A673 (cell line): ENCODE data around the gene TM4SF4. TPM values are rescaled to one million over a fixed set of nuclear protein-coding genes. Genes with fewer than 3 reads are reported as not detected.

Experiments used
- BruUV-seq: library from RNA; stranded (reverse); fragments of 400-500 nt; replicated peaks from 2 replicates; lab custom pipeline; 2021; lab: Mats Ljungman, UMichigan
- CTCF ChIA-PET: fragments of 300-600 bp; sonication (Branson Sonifier 250); formaldehyde crosslinking; loops from one replicate; lab custom pipeline; 2022; ENCODE audit warnings: antibody characterized with exemption; lab: Charles Lee
- POLR2A ChIA-PET: fragments of 300-600 bp; sonication (Branson Sonifier 250); formaldehyde crosslinking; loops from one replicate; lab custom pipeline; 2022; ENCODE audit warnings: antibody characterized with exemption; ENCODE audit not compliant: low non-redundant PET; lab: Charles Lee
- DNase-seq: peaks from one replicate; pipeline ENCODE4 v3.0.0-alpha.2; 2015; ENCODE audit warnings: low spot score
- H3K27ac ChIP-seq: fragments of 200-600 bp; sonication (generic); 2 replicates; pipeline ENCODE4 v1.5.1; 2016; ENCODE audit warnings: mixed run types, low read depth, mild to moderate bottlenecking, mixed read lengths, antibody characterized with exemption, low read length; ENCODE audit not compliant: poor library complexity, severe bottlenecking
- H3K27me3 ChIP-seq: fragments of 200-600 bp; sonication (generic); replicated peaks from 2 replicates; pipeline ENCODE4 v1.6.1; 2017; ENCODE audit warnings: mixed run types, low read depth, mild to moderate bottlenecking, mixed read lengths, antibody characterized with exemption, low read length; ENCODE audit not compliant: insufficient read depth, poor library complexity
- H3K36me3 ChIP-seq: fragments of 200-600 bp; sonication (generic); 2 replicates; pipeline ENCODE4 v1.6.1; 2016; ENCODE audit warnings: mixed run types, mild to moderate bottlenecking, mixed read lengths, antibody characterized with exemption, low read length; ENCODE audit not compliant: insufficient read depth, poor library complexity, severe bottlenecking
- H3K4me1 ChIP-seq: fragments of 200-600 bp; sonication (generic); 2 replicates; pipeline ENCODE4 v1.6.1; 2017; ENCODE audit warnings: mixed run types, mild to moderate bottlenecking, mixed read lengths, antibody characterized with exemption, low read length; ENCODE audit not compliant: insufficient read depth, poor library complexity, severe bottlenecking
- H3K4me3 ChIP-seq: fragments of 200-600 bp; sonication (generic); 2 replicates; pipeline ENCODE4 v1.5.1; 2016; ENCODE audit warnings: low read depth, mixed run types, mild to moderate bottlenecking, mixed read lengths, low read length; ENCODE audit not compliant: poor library complexity, severe bottlenecking
- H3K9me3 ChIP-seq: fragments of 200-600 bp; sonication (generic); 2 replicates; pipeline ENCODE4 v1.6.1; 2016; ENCODE audit warnings: mixed run types, low read depth, mild to moderate bottlenecking, mixed read lengths, antibody characterized with exemption, low read length; ENCODE audit not compliant: poor library complexity, severe bottlenecking
- CTCF ChIP-seq: fragments of 300-800, 200-600 bp; sonication (generic); conservative IDR thresholded peaks from 2 replicates; pipeline ENCODE4 v1.5.1; 2017; ENCODE audit warnings: low read depth, mild to moderate bottlenecking, antibody characterized with exemption, low read length, moderate library complexity, mixed read lengths
- EZH2 ChIP-seq: fragments of 200-600 bp; sonication (generic); IDR thresholded peaks from 2 replicates; pipeline ENCODE4 v1.6.1; 2017; ENCODE audit warnings: borderline replicate concordance, low read depth, mild to moderate bottlenecking, mixed read lengths, antibody characterized with exemption, low read length; ENCODE audit not compliant: poor library complexity, severe bottlenecking
- intact Hi-C: fragments of 100-400 bp; cut with micrococcal nuclease; formaldehyde crosslinking; loops from one replicate; pipeline ENCODE4 v1.10.0; 2022; ENCODE audit not compliant: unreplicated experiment
- total RNA-seq: library from RNA; stranded (reverse); gene quantifications from 2 replicates; pipeline ENCODE4 v1.2.3, GENCODE V29; 2021

Gene TM4SF4
- total RNA-seq, 1 experiment from 2014 or later, result not detected

- Histone ChIP-seq H3K27ac (no peak overlapping the region), H3K4me3 (no peak overlapping the region), H3K27me3 (no peaks in the 10 kb centered on the region), H3K36me3 (no peaks in the 10 kb centered on the region), H3K4me1 (peaks cover under 1% of the 10 kb centered on the region), H3K9me3 (no peaks in the 10 kb centered on the region)
- DNase-seq, result no peak
- no TSS peak for BruUV-seq
- intact Hi-C loops, result no loop called here
- no peak for TF ChIP-seq CTCF
- no peak for TF ChIP-seq EZH2
- ChIA-PET CTCF (no interaction called here), POLR2A (no interaction called here)
Measured at GRCh38 chr3:149547954-149548668, 73.6 kb downstream of the TM4SF4 start.

- no peak for TF ChIP-seq EZH2
- no peak for TF ChIP-seq CTCF
- Histone ChIP-seq H3K27ac (no peak overlapping the region), H3K36me3 (no peaks in the 10 kb centered on the region), H3K4me1 (no peaks in the 10 kb centered on the region), H3K4me3 (no peak overlapping the region), H3K9me3 (no peaks in the 10 kb centered on the region), H3K27me3 (no peaks in the 10 kb centered on the region)
- CTCF ChIA-PET, result no interaction called here
- POLR2A ChIA-PET, result no interaction called here
- no peak for DNase-seq
- BruUV-seq, result no TSS peak
- intact Hi-C loops, result no loop called here
Measured at GRCh38 chr3:149548669-149549065, 74.2 kb downstream of the TM4SF4 start.

GRCh38 chr3:149551500-149551899 lies 77.0 kb downstream of the TM4SF4 start:
- TF ChIP-seq CTCF, result no peak
- no peak for TF ChIP-seq EZH2
- DNase-seq, result no peak
- no peak overlapping the region for H3K27ac ChIP-seq
- ChIA-PET CTCF (no interaction called here), POLR2A (interaction anchor here (0.5 kb wide), 1 partner anchor 256 kb away, joined by 6 read pairs; no protein-coding TSS in a partner anchor)
- no peaks in the 10 kb centered on the region for H3K36me3 ChIP-seq
- no TSS peak for BruUV-seq
- no peaks in the 10 kb centered on the region for H3K9me3 ChIP-seq
- no peaks in the 10 kb centered on the region for H3K27me3 ChIP-seq
- intact Hi-C loops, result no loop called here
- no peak overlapping the region for H3K4me3 ChIP-seq
- H3K4me1 ChIP-seq, result peaks cover 25% of the 10 kb centered on the region
